GM12892 (cell line): ENCODE data around the gene HIKESHI.

ENCODE experiments used
- POLR2A ChIP-seq: IDR thresholded peaks from 2 replicates; pipeline ENCODE4 v1.6.1; 2011; ENCODE audit warnings: low read depth, low read length, control low read depth
- POLR2AphosphoS5 ChIP-seq: IDR thresholded peaks from 2 replicates; pipeline ENCODE4 v1.6.1; 2011; ENCODE audit warnings: low read depth, low read length, control low read depth
- TAF1 ChIP-seq: IDR thresholded peaks from 2 replicates; pipeline ENCODE4 v1.6.1; 2011; ENCODE audit warnings: low read depth, mild to moderate bottlenecking, control low read depth, low read length, borderline replicate concordance

GRCh38 chr11:86390487-86390886, 88.4 kb downstream of the HIKESHI start:
- TF ChIP-seq TAF1 (no peak), POLR2A (no peak), POLR2AphosphoS5 (no peak)
